Measurements from ENCODE around the gene GAS6. TPM values are rescaled to one million over a fixed set of nuclear protein-coding genes. Genes with fewer than 3 reads are reported as not detected.

GAS6 gene
- total RNA-seq, 1 donor, result 216 TPM

DNA sequence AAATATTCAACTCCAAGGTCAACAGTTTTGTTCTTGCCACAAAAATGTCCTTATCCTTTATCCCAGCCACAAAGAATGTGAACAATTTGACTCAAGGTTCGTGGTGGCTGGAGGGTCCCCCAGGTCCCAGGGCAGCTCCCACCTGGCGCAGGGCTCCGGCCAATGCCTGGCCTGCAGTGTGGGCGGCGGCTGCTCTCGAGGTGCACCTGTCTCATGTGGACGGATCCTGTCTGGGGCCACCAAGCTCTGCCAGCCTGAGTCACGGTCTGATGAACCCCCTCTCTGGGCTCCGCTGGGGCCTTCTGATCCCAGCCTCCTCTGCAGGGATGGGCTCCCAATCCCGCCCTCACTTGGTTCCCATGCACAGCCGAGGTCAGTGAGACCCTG lies 49.4 kb downstream of the GAS6 start:
- no peak for TF ChIP-seq CTCF (IDR thresholded peaks at IDR 0.05; ENCODE audit: insufficient read depth, low read depth, low read length)
- DNase-seq (ENCODE audit: low read depth), result peak; percentile 33
- no peak overlapping the region for H3K4me3 ChIP-seq (ENCODE audit: low read depth, low read length)

- TF ChIP-seq CTCF (IDR thresholded peaks at IDR 0.05; ENCODE audit: insufficient read depth, low read depth, low read length), result no peak
- no peak for DNase-seq (ENCODE audit: low read depth)
- H3K4me3 ChIP-seq (ENCODE audit: low read depth, low read length), result no peak overlapping the region
Observed at GRCh38 chr13:113813749-113814434, 50.0 kb downstream of the GAS6 start.

DNA sequence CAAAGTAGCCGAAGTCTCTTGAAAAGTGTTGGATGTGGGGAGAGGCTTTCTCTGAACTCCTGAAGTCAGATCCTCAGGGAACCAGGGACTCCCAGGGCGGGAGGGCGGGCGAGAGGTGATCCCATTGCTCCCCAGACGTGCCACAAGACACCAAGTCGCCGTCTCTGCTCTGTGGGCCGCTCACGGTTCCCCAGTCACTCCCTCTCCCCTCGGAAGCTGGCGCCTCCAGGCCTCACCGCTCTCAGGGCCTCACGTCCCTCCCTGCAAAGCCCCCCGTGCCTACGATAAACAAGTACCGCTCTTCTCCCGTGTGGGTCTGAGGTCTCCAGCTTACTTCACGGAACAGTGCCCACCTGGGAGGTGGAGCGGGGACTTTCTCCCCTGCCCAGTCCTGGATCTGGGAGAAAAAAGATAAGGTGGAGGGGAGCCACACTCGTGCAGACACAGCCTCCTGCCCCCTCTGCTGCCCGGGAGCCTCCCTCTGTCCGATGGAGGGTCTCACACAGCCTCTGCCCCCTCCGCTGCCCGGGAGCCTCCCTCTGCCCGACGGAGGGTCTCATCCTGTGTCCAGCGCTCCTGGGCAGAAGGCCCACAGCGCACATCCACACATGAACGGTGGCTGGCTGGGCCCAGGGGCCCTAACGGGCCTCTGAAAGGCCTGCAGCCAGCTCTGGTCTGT lies 50.7 kb downstream of the GAS6 start:
- no peak overlapping the region for H3K4me3 ChIP-seq (ENCODE audit: low read depth, low read length)
- DNase-seq (ENCODE audit: low read depth), result no peak
- TF ChIP-seq CTCF (IDR thresholded peaks at IDR 0.05; ENCODE audit: insufficient read depth, low read depth, low read length), result no peak

DNA sequence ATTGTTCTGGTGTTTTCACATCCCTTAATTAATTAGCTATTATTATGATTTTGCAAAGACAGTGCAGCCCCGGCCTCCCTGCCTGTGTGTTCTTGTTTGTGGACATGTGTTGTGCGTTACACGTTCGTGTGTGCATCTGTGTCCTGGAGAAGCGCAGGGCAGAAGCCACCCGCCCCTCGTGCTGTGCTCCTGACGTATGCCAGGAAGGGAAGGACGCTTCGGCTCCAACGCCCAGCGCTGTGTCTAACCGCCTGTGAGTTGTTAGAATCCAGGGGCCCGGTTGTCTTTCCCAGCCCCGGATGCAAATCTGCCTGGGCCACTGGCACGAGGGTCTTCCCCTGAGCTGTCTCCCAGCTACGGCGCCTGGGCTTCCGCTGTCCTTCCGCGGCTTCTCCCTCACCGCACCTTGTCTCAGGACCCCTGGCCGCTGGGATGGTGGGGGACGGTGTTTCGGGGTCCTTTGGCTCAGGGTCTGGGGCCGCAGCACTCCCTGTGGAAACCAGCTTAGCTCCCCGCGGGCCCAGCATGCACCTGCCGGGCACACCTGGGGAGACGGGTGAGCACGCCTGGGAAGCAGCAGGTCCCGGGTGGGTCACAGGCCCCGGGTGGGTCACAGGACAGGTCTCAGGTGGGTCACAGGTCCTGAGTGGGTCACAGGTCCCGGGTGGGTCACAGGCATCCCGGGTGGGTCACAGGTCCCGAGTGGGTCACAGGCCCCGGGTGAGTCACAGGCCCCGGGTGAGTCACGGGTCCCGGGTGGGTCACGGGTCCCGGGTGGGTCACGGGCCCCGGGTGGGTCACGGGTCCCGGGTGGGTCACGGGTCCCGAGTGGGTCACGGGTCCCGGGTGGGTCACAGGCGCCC lies 51.5 kb downstream of the GAS6 start:
- no peak for TF ChIP-seq CTCF (IDR thresholded peaks at IDR 0.05; ENCODE audit: insufficient read depth, low read depth, low read length)
- DNase-seq (ENCODE audit: low read depth), result no peak
- no peak overlapping the region for H3K4me3 ChIP-seq (ENCODE audit: low read depth, low read length)

- no peak overlapping the region for H3K4me3 ChIP-seq (ENCODE audit: low read depth, low read length)
- no peak for TF ChIP-seq CTCF (IDR thresholded peaks at IDR 0.05; ENCODE audit: insufficient read depth, low read depth, low read length)
- DNase-seq (ENCODE audit: low read depth), result no peak
Observed at GRCh38 chr13:113811081-113811928, 52.6 kb downstream of the GAS6 start.

GRCh38 chr13:113810640-113811039 lies 53.2 kb downstream of the GAS6 start:
- no peak for DNase-seq (ENCODE audit: low read depth)
- H3K4me3 ChIP-seq (ENCODE audit: low read depth, low read length), result no peak overlapping the region
- TF ChIP-seq CTCF (IDR thresholded peaks at IDR 0.05; ENCODE audit: insufficient read depth, low read depth, low read length), result no peak
